Endothelial cell of umbilical vein (primary cell): ENCODE results near the gene TREX2. TPM values are rescaled to one million over a fixed set of nuclear protein-coding genes. Genes with fewer than 3 reads are reported as not detected.

ENCODE experiments used
- BruUV-seq: library from RNA; stranded (reverse); fragments of 400-500 nt; replicated peaks from 2 replicates; lab custom pipeline; 2021; lab: Mats Ljungman, UMichigan
- CTCF ChIA-PET: fragments of 300-600, 350-600 bp; sonication (Branson Sonifier 250); formaldehyde crosslinking; loops from one replicate; lab custom pipeline; 2021; ENCODE audit warnings: antibody characterized with exemption, inconsistent platforms; lab: Charles Lee
- POLR2A ChIA-PET: fragments of 300-600, 350-600 bp; sonication (Branson Sonifier 250); formaldehyde crosslinking; loops from one replicate; lab custom pipeline; 2021; ENCODE audit warnings: antibody characterized with exemption, inconsistent platforms; lab: Charles Lee
- DNase-seq: peaks from one replicate; pipeline ENCODE4 v3.0.0-alpha.2; 2011; ENCODE audit warnings: low read depth, low spot score
- FAIRE-seq: peaks from 2 replicates; lab custom pipeline; 2011; peaks lifted over from hg19 to GRCh38; lab: Jason Lieb, UNC
- H2AFZ ChIP-seq: 2 replicates; pipeline ENCODE4 v1.6.0; 2012; ENCODE audit warnings: low read depth, low read length, control low read depth, inconsistent platforms
- H3K27ac ChIP-seq: 2 replicates; pipeline ENCODE4 v1.5.1; 2011; ENCODE audit warnings: low read depth, mild to moderate bottlenecking, control low read depth, low read length, moderate library complexity; ENCODE audit not compliant: insufficient read depth
- H3K27me3 ChIP-seq, 2 experiments: 2 replicates each; pipeline versions ENCODE4 v1.6.0 to v1.6.1; 2011; ENCODE audit warnings: low read length in 2 of 2, mixed read lengths in 1 of 2; ENCODE audit not compliant: control insufficient read depth in 2 of 2, insufficient read depth in 2 of 2
- H3K36me3 ChIP-seq, 2 experiments: 2 replicates in 1 of 2; 3 replicates in 1 of 2; pipeline ENCODE4 v1.5.1; 2011; ENCODE audit warnings: low read length in 2 of 2, mild to moderate bottlenecking in 1 of 2, moderate library complexity in 1 of 2; ENCODE audit not compliant: control insufficient read depth in 2 of 2, insufficient read depth in 2 of 2; ENCODE audit errors: extremely low read depth in 1 of 2
- H3K4me1 ChIP-seq: 3 replicates; pipeline ENCODE4 v1.5.1; 2011; ENCODE audit warnings: mild to moderate bottlenecking, low read length; ENCODE audit not compliant: control insufficient read depth, insufficient read depth; ENCODE audit errors: extremely low read depth
- H3K4me2 ChIP-seq: 2 replicates; pipeline ENCODE4 v1.6.1; 2011; ENCODE audit warnings: low read length, control low read depth, mixed read lengths; ENCODE audit not compliant: insufficient read depth
- H3K4me3 ChIP-seq, 3 experiments: fragments of 200-600 bp in 1 of 3; sonication (generic), shearing (Covaris generic) in 1 of 3; replicated peaks in 1 of 3; 2 replicates each; pipeline ENCODE4 v1.5.1; 2011 to 2016; ENCODE audit warnings: control low read depth in 3 of 3, low read length in 3 of 3, mild to moderate bottlenecking in 2 of 3, inconsistent platforms in 1 of 3, low read depth in 1 of 3, moderate library complexity in 1 of 3; ENCODE audit not compliant: insufficient read depth in 1 of 3
- H3K79me2 ChIP-seq: 2 replicates; pipeline ENCODE4 v1.6.0; 2012; ENCODE audit warnings: low read length, inconsistent platforms; ENCODE audit not compliant: control insufficient read depth, insufficient read depth
- H3K9ac ChIP-seq: replicated peaks from 2 replicates; pipeline ENCODE3; 2011; ENCODE audit warnings: low read length, control low read depth; ENCODE audit not compliant: insufficient read depth; ENCODE audit errors: extremely low read depth
- H3K9me1 ChIP-seq: replicated peaks from 3 replicates; pipeline ENCODE4 v1.6.0; 2011; ENCODE audit warnings: mild to moderate bottlenecking, low read length; ENCODE audit not compliant: control insufficient read depth, insufficient read depth; ENCODE audit errors: extremely low read depth
- H3K9me3 ChIP-seq: replicated peaks from 2 replicates; pipeline ENCODE4 v1.5.1; 2012; ENCODE audit warnings: low read length, inconsistent platforms; ENCODE audit not compliant: control insufficient read depth, insufficient read depth
- H4K20me1 ChIP-seq: replicated peaks from 2 replicates; pipeline ENCODE3; 2011; ENCODE audit warnings: mild to moderate bottlenecking, low read length; ENCODE audit not compliant: control insufficient read depth, insufficient read depth; ENCODE audit errors: extremely low read depth
- EZH2 ChIP-seq: IDR thresholded peaks from 2 replicates; pipeline ENCODE4 v1.6.1; 2012; ENCODE audit warnings: borderline replicate concordance, low read depth, mild to moderate bottlenecking, moderate library complexity, low read length, inconsistent platforms; ENCODE audit not compliant: severe bottlenecking
- GATA2 ChIP-seq: IDR thresholded peaks from 2 replicates; pipeline ENCODE4 v1.7.0; 2011; ENCODE audit warnings: low read depth, mild to moderate bottlenecking, moderate library complexity, mixed read lengths, low read length; ENCODE audit not compliant: insufficient read length, insufficient read depth
- JUN ChIP-seq: IDR thresholded peaks from 2 replicates; pipeline ENCODE4 v1.6.1; 2011; ENCODE audit warnings: borderline replicate concordance, low read depth; ENCODE audit not compliant: insufficient read length, insufficient read depth
- MYC ChIP-seq: IDR thresholded peaks from one replicate; pipeline ENCODE4 v1.6.1; 2011; ENCODE audit warnings: mild to moderate bottlenecking, low read depth, low read length
- POLR2A ChIP-seq: IDR thresholded peaks from 2 replicates; pipeline ENCODE4 v1.6.1; 2012; ENCODE audit warnings: low read depth, mild to moderate bottlenecking, control low read depth, low read length
- POLR2AphosphoS5 ChIP-seq: IDR thresholded peaks from 2 replicates; pipeline ENCODE4 v1.6.1; 2012; ENCODE audit warnings: low read depth, mild to moderate bottlenecking, control low read depth, low read length, moderate library complexity; ENCODE audit not compliant: insufficient read depth
- dilution Hi-C: fragments of 300-500 bp; cut with MboI; formaldehyde crosslinking; loops from one replicate; pipeline ENCODE4 v1.15.0; 2019; ENCODE audit warnings: low sequenced_read_pairs; ENCODE audit not compliant: extremely low pct_ligation_motif_present
- intact Hi-C: fragments of 100-400 bp; cut with micrococcal nuclease; formaldehyde crosslinking; loops from one replicate; pipeline ENCODE4 v1.10.0; 2022
- polyA plus RNA-seq, 4 experiments: library from polyadenylated mRNA; depleted of rRNA in 3 of 4; stranded (reverse) in 3 of 4; unstranded in 1 of 4; fragments of >200 nt; gene quantifications; 2 replicates each; pipeline versions ENCODE4 v1.2.1 to v1.2.3, GENCODE V29; 2011 to 2012; ENCODE audit warnings: missing spikeins in 1 of 4
- total RNA-seq: library from RNA; stranded (reverse); gene quantifications from 2 replicates; pipeline ENCODE4 v1.2.3, GENCODE V29; 2021
- TF ChIP-seq, protein P1 (sequence below), 2 donors: IDR thresholded peaks; 1 replicate in 1 of 2; 2 replicates in 1 of 2; pipeline ENCODE4 v1.5.1; 2011; ENCODE audit warnings: low read length in 2 of 2, mild to moderate bottlenecking in 2 of 2, moderate library complexity in 2 of 2, control low read depth in 1 of 2, inconsistent platforms in 1 of 2, low read depth in 1 of 2; ENCODE audit not compliant: insufficient read depth in 1 of 2; ENCODE audit errors: extremely low read depth in 1 of 2

The TREX2 gene
- total and polyA plus RNA-seq, 2 donors (not counting 3 experiments of a cell fraction or from before 2014, with no cell fraction given) = 0.82 to 0.99 TPM

DNA sequence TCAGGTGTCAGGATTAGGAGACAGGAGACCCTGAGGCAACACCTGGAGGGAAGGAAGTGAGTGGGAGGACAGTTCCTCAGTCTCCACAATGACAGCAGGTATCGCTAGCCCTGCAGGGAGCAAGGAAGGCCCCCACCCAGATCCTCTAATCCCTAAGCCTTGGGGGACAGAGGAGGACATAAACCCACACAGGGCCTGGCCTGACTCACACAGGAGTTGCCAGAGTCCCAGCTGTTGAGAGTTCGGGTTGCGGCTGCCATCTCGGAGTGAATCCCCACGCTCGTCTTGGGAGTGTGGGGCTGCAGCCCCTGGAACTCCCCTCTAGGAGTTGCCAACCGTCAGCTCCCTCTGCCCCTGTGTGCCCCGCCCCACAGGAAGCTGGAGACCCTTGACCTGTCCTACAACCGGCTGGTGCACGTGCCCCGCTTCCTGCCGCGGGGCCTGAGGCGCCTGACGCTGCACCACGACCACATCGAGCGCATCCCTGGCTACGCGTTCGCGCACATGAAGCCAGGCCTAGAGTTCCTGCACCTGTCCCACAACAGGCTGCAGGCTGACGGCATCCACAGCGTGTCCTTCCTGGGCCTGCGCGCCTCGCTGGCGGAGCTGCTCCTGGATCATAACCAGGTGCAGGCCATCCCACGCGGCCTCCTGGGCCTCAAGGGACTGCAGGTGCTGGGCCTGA is 39.7 kb upstream of the TREX2 start:
- H3K9ac ChIP-seq = no peak overlapping the region
- dilution Hi-C loops (no loop called here), intact Hi-C loops (no loop called here)
- ChIA-PET POLR2A (no interaction called here), CTCF (interaction anchor here (0.9 to 1.3 kb wide), 2 partner anchors 9 to 15 kb away, joined by 3 to 5 read pairs; partner anchors contain the start of gene HAUS7)
- no peak for FAIRE-seq
- H3K79me2 ChIP-seq = no peaks in the 10 kb centered on the region
- H3K9me3 ChIP-seq = no peaks in the 10 kb centered on the region
- no peaks in the 10 kb centered on the region for H3K9me1 ChIP-seq
- H4K20me1 ChIP-seq = no peaks in the 10 kb centered on the region
- H3K4me2 ChIP-seq = no peak overlapping the region
- H3K27ac ChIP-seq = no peak overlapping the region
- no peak overlapping the region for H3K4me3 ChIP-seq
- DNase-seq = no peak
- no peaks in the 10 kb centered on the region for H3K27me3 ChIP-seq
- peaks cover 24% of the 10 kb centered on the region for H3K4me1 ChIP-seq
- TF ChIP-seq JUN (no peak), POLR2A (no peak), EZH2 (no peak), MYC (no peak), POLR2AphosphoS5 (no peak), GATA2 (no peak)
- no peaks in the 10 kb centered on the region for H3K36me3 ChIP-seq
- no peak overlapping the region for H2AFZ ChIP-seq
- no TSS peak for BruUV-seq

DNA sequence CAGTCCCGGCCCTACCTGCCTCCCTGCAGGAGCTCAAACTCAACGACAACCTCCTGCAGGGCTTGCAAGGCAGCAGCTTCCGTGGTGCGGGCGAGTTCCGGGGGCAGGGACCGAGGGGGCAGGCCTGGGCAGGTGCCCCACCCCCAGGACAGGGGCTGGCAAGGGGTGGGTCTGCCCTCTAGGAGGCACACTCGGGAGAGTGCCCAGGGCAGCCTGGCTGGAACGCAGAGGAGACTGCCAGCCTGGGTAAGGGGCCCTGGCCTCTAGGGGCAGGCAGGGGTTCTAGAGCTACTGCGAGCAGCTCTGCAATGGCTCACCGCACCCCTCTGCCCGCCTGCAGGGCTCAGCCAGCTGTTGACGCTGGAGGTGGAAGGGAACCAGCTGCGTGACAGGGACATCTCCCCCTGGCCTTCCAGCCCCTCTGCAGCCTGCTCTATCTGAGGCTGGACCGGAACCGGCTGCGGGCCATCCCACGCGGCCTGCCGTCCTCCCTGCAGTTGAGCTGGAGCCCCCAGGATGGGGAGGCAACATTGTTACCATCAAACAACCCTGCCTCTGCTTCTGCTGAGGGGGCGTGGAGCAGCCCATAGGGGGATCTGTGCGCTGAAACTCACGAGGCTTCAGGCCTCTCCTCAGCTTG is 36.6 kb upstream of the TREX2 start:
- intact Hi-C loops (no loop called here), dilution Hi-C loops (no loop called here)
- H3K4me2 ChIP-seq = no peak overlapping the region
- no peaks in the 10 kb centered on the region for H3K9me1 ChIP-seq
- H3K9me3 ChIP-seq = no peaks in the 10 kb centered on the region
- no peak overlapping the region for H3K27ac ChIP-seq
- BruUV-seq = no TSS peak
- H3K9ac ChIP-seq = no peak overlapping the region
- no peaks in the 10 kb centered on the region for H4K20me1 ChIP-seq
- H2AFZ ChIP-seq = no peak overlapping the region
- no peaks in the 10 kb centered on the region for H3K79me2 ChIP-seq
- no peaks in the 10 kb centered on the region for H3K27me3 ChIP-seq
- H3K4me3 ChIP-seq = no peak overlapping the region
- H3K36me3 ChIP-seq = no peaks in the 10 kb centered on the region
- no peak for TF ChIP-seq POLR2AphosphoS5
- TF ChIP-seq, protein P1, sequence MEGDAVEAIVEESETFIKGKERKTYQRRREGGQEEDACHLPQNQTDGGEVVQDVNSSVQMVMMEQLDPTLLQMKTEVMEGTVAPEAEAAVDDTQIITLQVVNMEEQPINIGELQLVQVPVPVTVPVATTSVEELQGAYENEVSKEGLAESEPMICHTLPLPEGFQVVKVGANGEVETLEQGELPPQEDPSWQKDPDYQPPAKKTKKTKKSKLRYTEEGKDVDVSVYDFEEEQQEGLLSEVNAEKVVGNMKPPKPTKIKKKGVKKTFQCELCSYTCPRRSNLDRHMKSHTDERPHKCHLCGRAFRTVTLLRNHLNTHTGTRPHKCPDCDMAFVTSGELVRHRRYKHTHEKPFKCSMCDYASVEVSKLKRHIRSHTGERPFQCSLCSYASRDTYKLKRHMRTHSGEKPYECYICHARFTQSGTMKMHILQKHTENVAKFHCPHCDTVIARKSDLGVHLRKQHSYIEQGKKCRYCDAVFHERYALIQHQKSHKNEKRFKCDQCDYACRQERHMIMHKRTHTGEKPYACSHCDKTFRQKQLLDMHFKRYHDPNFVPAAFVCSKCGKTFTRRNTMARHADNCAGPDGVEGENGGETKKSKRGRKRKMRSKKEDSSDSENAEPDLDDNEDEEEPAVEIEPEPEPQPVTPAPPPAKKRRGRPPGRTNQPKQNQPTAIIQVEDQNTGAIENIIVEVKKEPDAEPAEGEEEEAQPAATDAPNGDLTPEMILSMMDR (IDR thresholded peaks at IDR 0.05; ENCODE audit: extremely low read depth in 1 of 2, insufficient read depth in 1 of 2, low read depth in 1 of 2, low read length in 2 of 2) = no peak
- no peak for DNase-seq
- CTCF ChIA-PET = interaction anchor here (1.5 to 1.8 kb wide), 2 partner anchors 12 kb away, joined by 3 to 4 read pairs; partner anchors contain the start of genes BGN and HAUS7
- peaks cover 9% of the 10 kb centered on the region for H3K4me1 ChIP-seq
- POLR2A ChIA-PET = no interaction called here
- no peak for FAIRE-seq
